Testis (tissue), 3 donors: ENCODE results near the gene PRDX4. TPM values are rescaled to one million over a fixed set of nuclear protein-coding genes. Genes with fewer than 3 reads are reported as not detected.

ENCODE experiments used
- DNase-seq: peaks from one replicate; pipeline ENCODE4 v3.0.0-alpha.2; 2019
- H3K27ac ChIP-seq, 2 donors: fragments of 200-600 bp; sonication (generic); one replicate each; pipeline ENCODE4 v1.5.1; 2019
- H3K27me3 ChIP-seq: fragments of 200-600 bp; sonication (generic); one replicate; pipeline ENCODE4 v1.5.1; 2019
- H3K36me3 ChIP-seq: fragments of 200-600 bp; sonication (generic); one replicate; pipeline ENCODE4 v1.5.1; 2017; ENCODE audit warnings: low read depth; ENCODE audit errors: missing control alignments
- H3K4me1 ChIP-seq: fragments of 200-600 bp; sonication (generic); one replicate; pipeline ENCODE4 v1.5.1; 2019
- H3K4me3 ChIP-seq, 2 donors: fragments of 200-600 bp; sonication (generic); one replicate each; pipeline ENCODE4 v1.5.1; 2017 to 2019
- H3K9me3 ChIP-seq: fragments of 200-600 bp; sonication (generic); one replicate; pipeline ENCODE4 v1.5.1; 2017
- POLR2A ChIP-seq: fragments of 450-650 bp; IDR thresholded peaks from one replicate; pipeline ENCODE4 v1.6.1; 2017; ENCODE audit warnings: antibody characterized with exemption, mild to moderate bottlenecking, moderate library complexity
- WGBS, 2 donors: methylation state at CpG; one replicate each; pipeline ENCODE4 v1.1.5; 2018; 5-methylcytosine and 5-hydroxymethylcytosine counted together
- intact Hi-C: fragments of 100-400 bp; cut with DNase I; formaldehyde crosslinking; loops from one replicate; pipeline ENCODE4 v1.15.1; 2023; ENCODE audit warnings: low total_unique reads
- polyA plus RNA-seq: library from polyadenylated mRNA; stranded (reverse); fragments of 350-450 nt; fragmentation: Illumina TruSeq; extraction: RNeasy Lipid Tissue Mini Kit (QIAGEN cat#74804); gene quantifications from one replicate; pipeline ENCODE4 v1.2.3, GENCODE V29; 2014; ENCODE audit warnings: low read depth, low replicate concordance; ENCODE audit not compliant: insufficient read depth
- total RNA-seq, 2 donors: library from RNA; depleted of rRNA; stranded (reverse); fragments of >200 nt; gene quantifications; one replicate each; pipeline ENCODE4 v1.2.3, GENCODE V29; 2016
- TF ChIP-seq, protein P1 (sequence below), 3 experiments: fragments of 450-650 bp in 2 of 3; fragments of 200-600 bp in 1 of 3; sonication (generic) in 1 of 3; IDR thresholded peaks; one replicate each; pipeline ENCODE4 v1.5.1; 2016 to 2019; ENCODE audit warnings: antibody characterized with exemption in 3 of 3, mild to moderate bottlenecking in 2 of 3, moderate library complexity in 1 of 3

PRDX4 gene
- total and polyA plus RNA-seq, 3 donors from 2014 or later = 211 to 218 (median 214) TPM

DNA sequence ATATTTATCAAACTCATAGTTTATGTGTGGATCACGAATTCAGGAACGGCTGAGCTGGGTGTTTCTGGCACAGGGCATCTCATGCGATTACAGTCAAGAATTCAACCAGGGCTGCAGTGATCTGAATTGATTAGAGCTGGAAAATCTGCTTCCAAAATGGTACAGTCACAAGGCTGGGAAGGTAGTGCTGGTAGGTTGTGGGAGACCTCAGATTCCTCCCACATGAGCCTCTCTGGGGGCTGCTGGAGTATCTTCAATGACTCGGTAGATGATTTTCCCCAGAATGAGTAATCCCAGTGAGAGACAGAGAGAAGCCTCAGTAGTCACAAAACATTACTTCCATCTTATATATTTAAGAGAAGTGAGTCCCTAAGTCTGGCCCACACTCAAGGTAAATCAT lies 36.2 kb upstream of the PRDX4 start:
- no peak for TF ChIP-seq POLR2A
- TF ChIP-seq, protein P1, sequence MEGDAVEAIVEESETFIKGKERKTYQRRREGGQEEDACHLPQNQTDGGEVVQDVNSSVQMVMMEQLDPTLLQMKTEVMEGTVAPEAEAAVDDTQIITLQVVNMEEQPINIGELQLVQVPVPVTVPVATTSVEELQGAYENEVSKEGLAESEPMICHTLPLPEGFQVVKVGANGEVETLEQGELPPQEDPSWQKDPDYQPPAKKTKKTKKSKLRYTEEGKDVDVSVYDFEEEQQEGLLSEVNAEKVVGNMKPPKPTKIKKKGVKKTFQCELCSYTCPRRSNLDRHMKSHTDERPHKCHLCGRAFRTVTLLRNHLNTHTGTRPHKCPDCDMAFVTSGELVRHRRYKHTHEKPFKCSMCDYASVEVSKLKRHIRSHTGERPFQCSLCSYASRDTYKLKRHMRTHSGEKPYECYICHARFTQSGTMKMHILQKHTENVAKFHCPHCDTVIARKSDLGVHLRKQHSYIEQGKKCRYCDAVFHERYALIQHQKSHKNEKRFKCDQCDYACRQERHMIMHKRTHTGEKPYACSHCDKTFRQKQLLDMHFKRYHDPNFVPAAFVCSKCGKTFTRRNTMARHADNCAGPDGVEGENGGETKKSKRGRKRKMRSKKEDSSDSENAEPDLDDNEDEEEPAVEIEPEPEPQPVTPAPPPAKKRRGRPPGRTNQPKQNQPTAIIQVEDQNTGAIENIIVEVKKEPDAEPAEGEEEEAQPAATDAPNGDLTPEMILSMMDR (IDR thresholded peaks at IDR 0.05) = no peak
- Histone ChIP-seq H3K9me3 (no peaks in the 10 kb centered on the region), H3K4me3 (no peak overlapping the region), H3K36me3 (no peaks in the 10 kb centered on the region), H3K27me3 (no peaks in the 10 kb centered on the region), H3K27ac (no peak overlapping the region), H3K4me1 (no peaks in the 10 kb centered on the region)
- 87 to 88% methylated on average over 4 of the region's 4 CpGs for WGBS, 2 donors
- intact Hi-C loops = no loop called here
- no peak for DNase-seq

DNA sequence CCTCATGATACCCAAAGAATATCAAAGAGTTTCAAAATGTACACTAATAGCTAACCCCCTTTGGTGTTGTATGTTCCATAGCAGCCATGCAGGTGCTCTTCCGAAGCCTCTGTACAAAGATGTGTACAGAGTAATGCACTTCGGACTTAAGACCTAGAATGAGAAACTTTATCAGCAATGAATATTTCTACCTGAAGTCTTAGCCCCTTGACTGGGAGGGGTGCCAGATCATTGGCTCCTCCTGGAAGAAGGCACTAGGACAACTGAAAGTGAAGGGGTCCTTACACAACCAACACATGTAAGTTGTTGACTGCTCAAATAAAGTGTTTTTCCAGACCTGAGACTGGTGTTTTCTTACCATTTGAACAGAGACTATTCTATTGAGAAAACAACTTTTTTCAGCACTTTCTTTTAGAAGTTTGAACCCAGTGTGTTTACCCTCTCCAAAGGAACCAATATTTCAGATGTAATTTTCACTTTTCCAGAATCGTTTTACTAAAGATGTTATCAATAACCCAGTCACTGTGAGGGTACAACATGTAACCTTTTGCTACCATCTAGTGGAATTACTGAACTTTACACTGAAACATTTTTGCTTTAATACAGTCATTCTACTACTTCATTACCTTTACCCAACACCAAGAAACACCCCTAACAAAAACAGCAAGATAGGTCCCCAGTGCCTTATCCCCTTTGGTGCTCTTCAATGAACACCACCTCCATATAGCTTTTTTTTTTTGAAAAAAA lies 33.3 kb upstream of the PRDX4 start:
- Histone ChIP-seq H3K4me3 (no peak overlapping the region), H3K9me3 (no peaks in the 10 kb centered on the region), H3K27me3 (no peaks in the 10 kb centered on the region), H3K4me1 (no peaks in the 10 kb centered on the region), H3K36me3 (no peaks in the 10 kb centered on the region), H3K27ac (no peak overlapping the region)
- TF ChIP-seq, protein P1 (IDR thresholded peaks at IDR 0.05) = no peak
- TF ChIP-seq POLR2A = no peak
- WGBS, 2 donors = 67 to 71% methylated on average over 3 of the region's 3 CpGs
- intact Hi-C loops = no loop called here
- no peak for DNase-seq

DNA sequence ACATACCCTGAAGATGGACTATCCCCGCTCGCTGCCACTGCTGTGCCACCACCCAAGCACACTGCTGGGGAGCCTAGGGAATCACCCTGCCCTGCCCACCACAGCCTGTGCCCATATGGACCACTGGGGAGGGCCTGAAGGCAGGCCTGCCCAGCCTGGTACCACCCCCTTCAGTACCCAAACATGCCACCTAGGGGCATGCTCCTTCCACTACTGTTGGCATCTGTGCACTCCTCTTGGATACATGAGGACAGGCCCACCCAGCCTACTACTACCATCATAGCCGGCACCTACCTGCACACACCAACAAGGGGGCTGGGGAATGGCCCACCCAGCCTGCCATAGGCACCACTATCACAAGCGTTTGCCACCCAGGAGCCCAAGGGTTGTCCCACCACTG lies 30.1 kb upstream of the PRDX4 start:
- H3K4me3 ChIP-seq = no peak overlapping the region
- no peak for DNase-seq
- intact Hi-C loops = no loop called here
- no peaks in the 10 kb centered on the region for H3K9me3 ChIP-seq
- no peaks in the 10 kb centered on the region for H3K4me1 ChIP-seq
- H3K27ac ChIP-seq = no peak overlapping the region
- no peaks in the 10 kb centered on the region for H3K36me3 ChIP-seq
- no peaks in the 10 kb centered on the region for H3K27me3 ChIP-seq
- no peak for TF ChIP-seq POLR2A
- TF ChIP-seq, protein P1 (IDR thresholded peaks at IDR 0.05) = no peak
- WGBS, 2 donors = 100% methylated on average over 1 of the region's 4 CpGs; no CpG with 5 or more reads in 1 of the 2 donors

DNA sequence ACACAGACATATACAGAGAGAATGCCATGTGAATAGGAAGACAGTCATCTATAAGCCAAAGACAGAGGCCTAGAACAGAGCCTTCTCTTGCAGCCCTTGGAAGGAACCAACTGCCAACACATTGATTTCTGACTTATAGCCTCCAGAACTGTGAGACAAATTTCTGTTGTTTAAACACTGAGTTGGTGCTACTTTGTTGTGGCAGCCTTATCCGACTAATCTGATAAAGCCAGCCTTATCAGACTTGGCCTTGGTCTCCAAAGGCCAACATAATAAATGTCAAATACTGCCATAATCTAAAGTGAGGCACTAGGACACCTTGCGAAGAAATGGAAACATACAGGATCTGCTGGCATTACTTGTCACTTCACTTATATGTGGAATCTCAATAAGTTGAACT lies 24.3 kb upstream of the PRDX4 start:
- H3K27ac ChIP-seq = no peak overlapping the region
- TF ChIP-seq, protein P1 (IDR thresholded peaks at IDR 0.05) = no peak
- TF ChIP-seq POLR2A = no peak
- H3K36me3 ChIP-seq = no peaks in the 10 kb centered on the region
- H3K4me1 ChIP-seq = no peaks in the 10 kb centered on the region
- H3K9me3 ChIP-seq = no peaks in the 10 kb centered on the region
- no peak for DNase-seq
- intact Hi-C loops = no loop called here
- H3K4me3 ChIP-seq = no peak overlapping the region
- H3K27me3 ChIP-seq = no peaks in the 10 kb centered on the region
- 59 to 76% methylated on average over 2 of the region's 2 CpGs for WGBS, 2 donors

DNA sequence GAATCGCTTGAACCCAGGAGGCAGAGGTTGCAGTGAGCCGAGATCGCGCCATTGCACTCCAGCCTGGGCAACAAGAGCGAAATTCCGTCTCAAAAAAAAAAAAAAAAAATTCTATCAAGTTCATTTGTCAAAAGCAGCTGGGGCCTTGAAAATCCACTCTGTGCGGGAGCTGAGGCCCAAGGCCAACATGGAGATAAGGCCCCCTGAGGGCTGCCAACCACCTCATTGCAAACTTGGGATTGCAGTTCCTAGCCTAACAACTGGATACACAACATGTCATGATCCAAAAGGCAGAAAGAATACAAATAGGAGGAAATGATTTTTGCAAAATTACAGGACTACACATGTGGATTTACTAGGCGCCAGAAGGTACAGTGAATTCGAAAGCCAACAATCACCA lies 22.5 kb upstream of the PRDX4 start:
- no peaks in the 10 kb centered on the region for H3K4me1 ChIP-seq
- H3K27me3 ChIP-seq = no peaks in the 10 kb centered on the region
- WGBS, 2 donors = 44 to 49% methylated on average over 9 of the region's 9 CpGs
- no peak for TF ChIP-seq POLR2A
- TF ChIP-seq, protein P1 (IDR thresholded peaks at IDR 0.05) = no peak
- H3K27ac ChIP-seq = no peak overlapping the region
- intact Hi-C loops = no loop called here
- H3K36me3 ChIP-seq = no peaks in the 10 kb centered on the region
- no peak overlapping the region for H3K4me3 ChIP-seq
- DNase-seq = peak; percentile 30
- H3K9me3 ChIP-seq = no peaks in the 10 kb centered on the region
